Natural killer cell treated with Interleukin-12 subunit alpha and Interleukin-12 subunit beta and Interleukin-15 and Interleukin-18, amount 100 ng/mL, for 72 hours (primary cell): ENCODE results near the gene CTDP1. TPM values are rescaled to one million over a fixed set of nuclear protein-coding genes. Genes with fewer than 3 reads are reported as not detected.
"Not testable (repeated sequence)": the region's sequence is repeated elsewhere in the genome, so short reads cannot be mapped to it uniquely, and the experiment has no call there.

Source experiments
- ATAC-seq, 2 donors: fragments of 150-1000 bp; cut with Tn5 transposase in 1 of 2; sonication (Bioruptor Pico), chemical (Tn5 transposase) in 1 of 2; 2 replicates each; pipeline ENCODE4 v1.10.0; 2021
- DNase-seq: peaks from one replicate; pipeline ENCODE4 v3.0.0; 2022; ENCODE audit warnings: low spot score
- H3K27ac Mint-ChIP-seq, 2 donors: 1 replicate in 1 of 2; 2 replicates in 1 of 2; pipeline ENCODE4 v1.8.0; 2022; ENCODE audit warnings: mixed read lengths in 2 of 2, mild to moderate bottlenecking in 1 of 2, moderate library complexity in 1 of 2
- H3K27me3 Mint-ChIP-seq, 2 donors: 1 replicate in 1 of 2; 2 replicates in 1 of 2; pipeline ENCODE4 v1.8.0; 2022; ENCODE audit warnings: mixed read lengths in 2 of 2
- H3K36me3 Mint-ChIP-seq: one replicate; pipeline ENCODE4 v1.8.0; 2022; ENCODE audit warnings: mixed read lengths
- H3K4me1 Mint-ChIP-seq, 2 donors: 1 replicate in 1 of 2; 2 replicates in 1 of 2; pipeline ENCODE4 v1.8.0; 2022; ENCODE audit warnings: low read depth in 2 of 2, mixed read lengths in 2 of 2, mild to moderate bottlenecking in 1 of 2
- H3K4me3 Mint-ChIP-seq: one replicate; pipeline ENCODE4 v1.8.0; 2022; ENCODE audit warnings: mixed read lengths
- H3K9me3 Mint-ChIP-seq: 2 replicates; pipeline ENCODE4 v1.8.0; 2022; ENCODE audit warnings: mixed read lengths
- total RNA-seq, 2 donors: library from RNA; stranded (reverse); gene quantifications; one replicate each; pipeline ENCODE4 v1.2.3, GENCODE V29; 2022

Gene CTDP1
- total RNA-seq, 2 donors from 2014 or later: 36.6 to 45.3 TPM

- Mint-ChIP-seq H3K9me3 (no peaks in the 10 kb centered on the region), H3K27me3 (no peaks in the 10 kb centered on the region), H3K4me3 (no peak overlapping the region), H3K4me1 (peaks cover 12 to 29% of the 10 kb centered on the region in 2 donors), H3K27ac (no peak overlapping the region), H3K36me3 (no peaks in the 10 kb centered on the region)
- DNase-seq: no peak
- ATAC-seq: peak in 1 of 2 donors; percentile 17
These were observed 14.1 kb downstream of the CTDP1 start for GRCh38 chr18:79693561-79694205.

- not testable (repeated sequence) for H3K9me3 Mint-ChIP-seq, ATAC-seq, H3K27ac Mint-ChIP-seq, H3K4me3 Mint-ChIP-seq, DNase-seq, H3K27me3 Mint-ChIP-seq, H3K36me3 Mint-ChIP-seq
- H3K4me1 Mint-ChIP-seq: peaks cover 12 to 22% of the 10 kb centered on the region in 2 donors
These were observed 14.7 kb downstream of the CTDP1 start for GRCh38 chr18:79694206-79694894.

- ATAC-seq: no peak
- Mint-ChIP-seq H3K4me1 (peaks cover 14 to 23% of the 10 kb centered on the region in 2 donors), H3K36me3 (peaks cover under 1% of the 10 kb centered on the region), H3K27me3 (no peaks in the 10 kb centered on the region), H3K9me3 (no peaks in the 10 kb centered on the region), H3K27ac (no peak overlapping the region), H3K4me3 (no peak overlapping the region)
- no peak for DNase-seq
These were observed 15.3 kb downstream of the CTDP1 start for GRCh38 chr18:79694895-79695213.

GRCh38 chr18:79695269-79695668, 15.7 kb downstream of the CTDP1 start:
- Mint-ChIP-seq H3K4me1 (peaks cover 18 to 24% of the 10 kb centered on the region in 2 donors), H3K4me3 (no peak overlapping the region), H3K27me3 (no peaks in the 10 kb centered on the region), H3K9me3 (no peaks in the 10 kb centered on the region), H3K27ac (no peak overlapping the region), H3K36me3 (peaks cover 5% of the 10 kb centered on the region)
- no peak for DNase-seq
- no peak for ATAC-seq

GRCh38 chr18:79695856-79696850, 16.6 kb downstream of the CTDP1 start:
- no peak overlapping the region for H3K27ac Mint-ChIP-seq
- peaks cover 18 to 19% of the 10 kb centered on the region in 2 donors for H3K4me1 Mint-ChIP-seq
- H3K36me3 Mint-ChIP-seq: peaks cover 6% of the 10 kb centered on the region
- DNase-seq (no peak), ATAC-seq (peak in 1 of 2 donors; percentile 39)
- H3K27me3 Mint-ChIP-seq: no peaks in the 10 kb centered on the region
- no peak overlapping the region for H3K4me3 Mint-ChIP-seq
- H3K9me3 Mint-ChIP-seq: no peaks in the 10 kb centered on the region

- Mint-ChIP-seq H3K27me3 (no peaks in the 10 kb centered on the region), H3K4me3 (no peak overlapping the region), H3K36me3 (peaks cover 6% of the 10 kb centered on the region), H3K4me1 (peaks cover 17 to 18% of the 10 kb centered on the region in 2 donors), H3K9me3 (no peaks in the 10 kb centered on the region), H3K27ac (no peak overlapping the region)
- DNase-seq (no peak), ATAC-seq (no peak)
These were observed 17.6 kb downstream of the CTDP1 start for GRCh38 chr18:79697178-79697577.

- peaks cover 6% of the 10 kb centered on the region for H3K36me3 Mint-ChIP-seq
- no peaks in the 10 kb centered on the region for H3K9me3 Mint-ChIP-seq
- H3K27ac Mint-ChIP-seq: no peak overlapping the region
- DNase-seq (no peak), ATAC-seq (no peak)
- H3K4me3 Mint-ChIP-seq: no peak overlapping the region
- no peaks in the 10 kb centered on the region for H3K27me3 Mint-ChIP-seq
- H3K4me1 Mint-ChIP-seq: peaks cover 9 to 10% of the 10 kb centered on the region in 2 donors
These were observed 18.4 kb downstream of the CTDP1 start for GRCh38 chr18:79697976-79698375.

- no peak overlapping the region for H3K27ac Mint-ChIP-seq
- H3K4me3 Mint-ChIP-seq: no peak overlapping the region
- H3K4me1 Mint-ChIP-seq: peaks cover 6 to 11% of the 10 kb centered on the region in 2 donors
- H3K36me3 Mint-ChIP-seq: peaks cover 11% of the 10 kb centered on the region
- ATAC-seq (no peak), DNase-seq (no peak)
- H3K27me3 Mint-ChIP-seq: no peaks in the 10 kb centered on the region
- H3K9me3 Mint-ChIP-seq: no peaks in the 10 kb centered on the region
These were observed 19.2 kb downstream of the CTDP1 start for GRCh38 chr18:79698668-79699335.

GRCh38 chr18:79699653-79700052, 20.1 kb downstream of the CTDP1 start:
- Mint-ChIP-seq H3K27me3 (no peaks in the 10 kb centered on the region), H3K4me3 (no peak overlapping the region), H3K36me3 (peaks cover 13% of the 10 kb centered on the region), H3K27ac (no peak overlapping the region), H3K4me1 (peaks cover 6 to 10% of the 10 kb centered on the region in 2 donors), H3K9me3 (no peaks in the 10 kb centered on the region)
- no peak for ATAC-seq
- no peak for DNase-seq

GRCh38 chr18:79702906-79703305, 23.3 kb downstream of the CTDP1 start:
- ATAC-seq: no peak
- Mint-ChIP-seq H3K9me3 (no peaks in the 10 kb centered on the region), H3K36me3 (peaks cover 20% of the 10 kb centered on the region), H3K4me3 (no peak overlapping the region), H3K27ac (no peak overlapping the region), H3K4me1 (peaks cover 11 to 23% of the 10 kb centered on the region in 2 donors), H3K27me3 (no peaks in the 10 kb centered on the region)
- no peak for DNase-seq

- Mint-ChIP-seq H3K9me3 (no peaks in the 10 kb centered on the region), H3K4me3 (no peak overlapping the region), H3K36me3 (peaks cover 20% of the 10 kb centered on the region), H3K27me3 (no peaks in the 10 kb centered on the region), H3K27ac (no peak overlapping the region), H3K4me1 (peaks cover 17 to 23% of the 10 kb centered on the region in 2 donors)
- DNase-seq (no peak), ATAC-seq (no peak)
These were observed 25.0 kb downstream of the CTDP1 start for GRCh38 chr18:79704631-79705030.

- Mint-ChIP-seq H3K4me3 (no peak overlapping the region), H3K9me3 (no peaks in the 10 kb centered on the region), H3K27ac (no peak overlapping the region), H3K4me1 (peaks cover 11 to 18% of the 10 kb centered on the region in 2 donors), H3K36me3 (peaks cover 15% of the 10 kb centered on the region), H3K27me3 (no peaks in the 10 kb centered on the region)
- ATAC-seq (no peak), DNase-seq (no peak)
These were observed 25.7 kb downstream of the CTDP1 start for GRCh38 chr18:79705272-79705671.

GRCh38 chr18:79706006-79706405, 26.4 kb downstream of the CTDP1 start:
- Mint-ChIP-seq H3K36me3 (peaks cover 14% of the 10 kb centered on the region), H3K4me3 (no peak overlapping the region), H3K9me3 (no peaks in the 10 kb centered on the region), H3K4me1 (peaks cover 10 to 18% of the 10 kb centered on the region in 2 donors), H3K27me3 (no peaks in the 10 kb centered on the region), H3K27ac (no peak overlapping the region)
- ATAC-seq: no peak
- DNase-seq: no peak
